SK-N-SH (cell line): ENCODE measurements around the gene TNFSF15. TPM values are rescaled to one million over a fixed set of nuclear protein-coding genes. Genes with fewer than 3 reads are reported as not detected.

Source experiments
- CTCF ChIA-PET: fragments of 300-600, 350-600 bp; formaldehyde crosslinking; extraction: SDS; loops from one replicate; lab custom pipeline; 2021; lab: Yijun Ruan, JAX
- POLR2A ChIA-PET: fragments of 350-600 bp; sonication (Branson Sonifier 250); formaldehyde crosslinking; extraction: SDS; loops from one replicate; lab custom pipeline; 2020; ENCODE audit warnings: antibody characterized with exemption, inconsistent platforms; lab: Yijun Ruan, JAX
- DNase-seq: peaks from one replicate; pipeline ENCODE4 v3.0.0; 2012
- H2AFZ ChIP-seq: fragments of 200-600 bp; sonication (generic); 2 replicates; pipeline ENCODE4 v1.8.1; 2016; ENCODE audit warnings: antibody characterized with exemption, mild to moderate bottlenecking, low read depth
- H3F3A ChIP-seq: fragments of 200-600 bp; sonication (generic); replicated peaks from 2 replicates; pipeline ENCODE3; 2016; ENCODE audit warnings: antibody characterized with exemption, mild to moderate bottlenecking; ENCODE audit not compliant: insufficient read depth
- H3K27ac ChIP-seq, 2 experiments: fragments of 200-500 bp in 1 of 2; fragments of 200-600 bp in 1 of 2; sonication (Bioruptor generic) in 1 of 2; sonication (generic), shearing (Covaris generic) in 1 of 2; 2 replicates each; pipeline versions ENCODE4 v1.5.1 to v1.6.1; 2014 to 2016; ENCODE audit warnings: low read depth in 2 of 2, inconsistent platforms in 1 of 2, low read length in 1 of 2, mild to moderate bottlenecking in 1 of 2, mixed read lengths in 1 of 2
- H3K27me3 ChIP-seq: fragments of 200-600 bp; sonication (generic), shearing (Covaris generic); 2 replicates; pipeline ENCODE4 v1.6.1; 2016; ENCODE audit warnings: mixed run types; ENCODE audit not compliant: insufficient read depth
- H3K36me3 ChIP-seq, 2 experiments: fragments of 200-500 bp in 1 of 2; fragments of 200-600 bp in 1 of 2; sonication (Bioruptor generic) in 1 of 2; sonication (generic) in 1 of 2; replicated peaks in 1 of 2; 2 replicates each; pipeline versions ENCODE3 to v1.5.1; 2014 to 2016; ENCODE audit warnings: low read length in 1 of 2, mild to moderate bottlenecking in 1 of 2; ENCODE audit not compliant: insufficient read depth in 2 of 2, control insufficient read depth in 1 of 2
- H3K4me1 ChIP-seq, 2 experiments: fragments of 200-500 bp in 1 of 2; fragments of 200-600 bp in 1 of 2; sonication (Bioruptor generic) in 1 of 2; sonication (generic), shearing (Covaris generic) in 1 of 2; 2 replicates each; pipeline versions ENCODE4 v1.5.1 to v1.6.1; 2014 to 2016; ENCODE audit warnings: low read depth in 1 of 2, low read length in 1 of 2, mixed run types in 1 of 2; ENCODE audit not compliant: insufficient read depth in 2 of 2, control insufficient read depth in 1 of 2
- H3K4me2 ChIP-seq: fragments of 200-600 bp; sonication (generic), shearing (Covaris generic); 2 replicates; pipeline ENCODE4 v1.6.1; 2017; ENCODE audit warnings: mixed run types
- H3K4me3 ChIP-seq, 2 experiments: fragments of 200-500 bp in 1 of 2; fragments of 200-600 bp in 1 of 2; sonication (Bioruptor generic) in 1 of 2; sonication (generic), shearing (Covaris generic) in 1 of 2; 2 replicates each; pipeline versions ENCODE4 v1.5.1 to v1.8.1; 2014 to 2016; ENCODE audit warnings: low read depth in 2 of 2, inconsistent platforms in 1 of 2, low read length in 1 of 2, mild to moderate bottlenecking in 1 of 2, mixed read lengths in 1 of 2, moderate library complexity in 1 of 2
- H3K79me2 ChIP-seq: fragments of 200-600 bp; sonication (generic); 2 replicates; pipeline ENCODE4 v1.8.1; 2017; ENCODE audit warnings: mild to moderate bottlenecking; ENCODE audit not compliant: insufficient read depth
- H3K9ac ChIP-seq: fragments of 200-600 bp; sonication (generic); 2 replicates; pipeline ENCODE4 v1.6.1; 2017; ENCODE audit warnings: mixed run types
- H3K9me2 ChIP-seq: fragments of 200-600 bp; sonication (generic); 2 replicates; pipeline ENCODE4 v1.6.1; 2017; ENCODE audit warnings: mixed run types
- H3K9me3 ChIP-seq: fragments of 200-600 bp; sonication (generic); 2 replicates; pipeline ENCODE4 v1.6.1; 2017; ENCODE audit warnings: mixed run types, mild to moderate bottlenecking, moderate library complexity
- H4K20me1 ChIP-seq: fragments of 200-600 bp; sonication (generic); 2 replicates; pipeline ENCODE4 v1.6.1; 2017; ENCODE audit warnings: mild to moderate bottlenecking, mixed run types; ENCODE audit not compliant: insufficient read depth
- EP300 ChIP-seq, 2 experiments: IDR thresholded peaks; 2 replicates each; pipeline versions ENCODE4 v1.4.0 to v1.6.1; 2012; ENCODE audit warnings: borderline replicate concordance in 1 of 2, low read depth in 1 of 2, low read length in 1 of 2
- EZH2phosphoT487 ChIP-seq: fragments of 200-600 bp; sonication (generic); IDR thresholded peaks from 2 replicates; pipeline ENCODE4 v1.6.1; 2017; ENCODE audit warnings: low read depth, mixed run types, mild to moderate bottlenecking, antibody characterized with exemption, moderate library complexity, borderline replicate concordance
- FOSL2 ChIP-seq: IDR thresholded peaks from 2 replicates; pipeline ENCODE4 v1.4.0; 2012; ENCODE audit warnings: low read depth, mild to moderate bottlenecking, moderate library complexity, borderline replicate concordance
- FOXM1 ChIP-seq: IDR thresholded peaks from 2 replicates; pipeline ENCODE4 v1.4.0; 2012; ENCODE audit warnings: low read depth, mild to moderate bottlenecking
- JUND ChIP-seq: IDR thresholded peaks from 2 replicates; pipeline ENCODE4 v1.4.0; 2012
- MEF2A ChIP-seq: IDR thresholded peaks from 2 replicates; pipeline ENCODE4 v1.4.0; 2012; ENCODE audit warnings: low read depth, borderline replicate concordance
- MXI1 ChIP-seq: IDR thresholded peaks from 2 replicates; pipeline ENCODE4 v1.6.1; 2012; ENCODE audit warnings: mild to moderate bottlenecking, low read depth, low read length, improper control_type of control experiment
- NRF1 ChIP-seq: IDR thresholded peaks from 2 replicates; pipeline ENCODE4 v1.6.1; 2012; ENCODE audit warnings: low read depth, mild to moderate bottlenecking, low read length
- PBX3 ChIP-seq: IDR thresholded peaks from 2 replicates; pipeline ENCODE4; 2012
- RCOR1 ChIP-seq: fragments of 150-350 bp; IDR thresholded peaks from 2 replicates; pipeline ENCODE4 v1.6.1; 2017; ENCODE audit warnings: antibody characterized with exemption, low read length
- RFX5 ChIP-seq: IDR thresholded peaks from 2 replicates; pipeline ENCODE4 v1.6.1; 2012; ENCODE audit warnings: mild to moderate bottlenecking, improper control_type of control experiment, low read length
- RXRA ChIP-seq: IDR thresholded peaks from 2 replicates; pipeline ENCODE4 v1.4.0; 2012; ENCODE audit warnings: low read depth, mild to moderate bottlenecking, borderline replicate concordance
- SIN3A ChIP-seq: IDR thresholded peaks from 2 replicates; pipeline ENCODE4 v1.6.1; 2012; ENCODE audit warnings: low read depth, mild to moderate bottlenecking, low read length, moderate library complexity, borderline replicate concordance
- SMC3 ChIP-seq: IDR thresholded peaks from 2 replicates; pipeline ENCODE4 v1.6.1; 2012; ENCODE audit warnings: low read depth, low read length, improper control_type of control experiment
- TAF1 ChIP-seq: IDR thresholded peaks from 2 replicates; pipeline ENCODE4 v1.6.1; 2012; ENCODE audit warnings: low read depth, mild to moderate bottlenecking, low read length, moderate library complexity, borderline replicate concordance
- TCF12 ChIP-seq: IDR thresholded peaks from 2 replicates; pipeline ENCODE4 v1.4.0; 2012
- TEAD4 ChIP-seq: IDR thresholded peaks from 2 replicates; pipeline ENCODE4 v1.4.0; 2012; ENCODE audit warnings: mild to moderate bottlenecking, borderline replicate concordance; ENCODE audit not compliant: insufficient read depth
- USF1 ChIP-seq: IDR thresholded peaks from 2 replicates; pipeline ENCODE4 v1.4.0; 2012; ENCODE audit warnings: low read depth, borderline replicate concordance
- USF2 ChIP-seq: fragments of 150-350 bp; IDR thresholded peaks from 2 replicates; pipeline ENCODE4 v1.6.1; 2017; ENCODE audit warnings: antibody characterized with exemption, low read length, low read depth, borderline replicate concordance
- ZBTB33 ChIP-seq: IDR thresholded peaks from 2 replicates; pipeline ENCODE4 v1.4.0; 2012; ENCODE audit warnings: low read depth, borderline replicate concordance
- WGBS: methylation state at CpG from one replicate; pipeline ENCODE4 v1.1.6; 2017; ENCODE audit warnings: low lambda C conversion rate; 5-methylcytosine and 5-hydroxymethylcytosine counted together
- polyA plus RNA-seq, 3 experiments: library from polyadenylated mRNA; depleted of rRNA; stranded (reverse); fragments of >200 nt; gene quantifications; 2 replicates each; pipeline ENCODE4 v1.2.3, GENCODE V29; 2012

The TNFSF15 gene
- polyA plus RNA-seq, 1 of the 3 experiments (the other 2 are of a cell fraction), result 0.64 TPM

- H2AFZ ChIP-seq, result no peak overlapping the region
- no peaks in the 10 kb centered on the region for H3K9me2 ChIP-seq
- no peaks in the 10 kb centered on the region for H3K27me3 ChIP-seq
- no peak overlapping the region for H3K9ac ChIP-seq
- POLR2A ChIA-PET, result no interaction called here
- H3K27ac ChIP-seq, result no peak overlapping the region
- no peak overlapping the region for H3K4me2 ChIP-seq
- no peaks in the 10 kb centered on the region for H4K20me1 ChIP-seq
- no peak overlapping the region for H3K4me3 ChIP-seq
- 35% methylated on average over 6 of the region's 6 CpGs for whole genome bisulfite sequencing
- H3K9me3 ChIP-seq, result no peaks in the 10 kb centered on the region
- no peak for DNase-seq
- H3K36me3 ChIP-seq, result no peaks in the 10 kb centered on the region
- CTCF ChIA-PET, result no interaction called here
- TF ChIP-seq RXRA (no peak), TAF1 (no peak), PBX3 (peak; percentile 16; the same call in 1 of the 2 replicates)
- peaks cover 0 to 14% of the 10 kb centered on the region in 2 experiments; a peak in 2 of 4 replicates for H3K4me1 ChIP-seq
- no peaks in the 10 kb centered on the region for H3K79me2 ChIP-seq
- peaks cover 8% of the 10 kb centered on the region for H3F3A ChIP-seq
These were observed 27.8 kb downstream of the TNFSF15 start for GRCh38 chr9:114777821-114778609.

GRCh38 chr9:114776683-114777399 is 29.0 kb downstream of the TNFSF15 start:
- Histone ChIP-seq H4K20me1 (no peaks in the 10 kb centered on the region), H3K4me3 (no peak overlapping the region), H3K27me3 (no peaks in the 10 kb centered on the region), H3K9ac (no peak overlapping the region), H2AFZ (no peak overlapping the region), H3K4me2 (no peak overlapping the region), H3K9me2 (no peaks in the 10 kb centered on the region), H3F3A (peaks cover 8% of the 10 kb centered on the region), H3K9me3 (no peaks in the 10 kb centered on the region), H3K36me3 (no peaks in the 10 kb centered on the region)
- ChIA-PET CTCF (no interaction called here), POLR2A (no interaction called here)
- no peak for TF ChIP-seq NRF1
- no peak for TF ChIP-seq MXI1
- TF ChIP-seq MEF2A, result no peak
- no peak for TF ChIP-seq EP300 (IDR thresholded peaks at IDR 0.05; ENCODE audit: borderline replicate concordance in 1 of 2, low read depth in 1 of 2, low read length in 1 of 2)
- TF ChIP-seq FOSL2, result no peak
- TF ChIP-seq SIN3A, result no peak
- no peak for TF ChIP-seq SMC3
- no peak for TF ChIP-seq RCOR1
- TF ChIP-seq RXRA, result no peak
- TF ChIP-seq RFX5, result no peak
- no peak for TF ChIP-seq FOXM1
- TF ChIP-seq TEAD4, result no peak
- no peak for TF ChIP-seq ZBTB33
- no peak for TF ChIP-seq TCF12
- no peak for TF ChIP-seq EZH2phosphoT487
- no peak for TF ChIP-seq USF1
- no peak for TF ChIP-seq USF2
- no peak for TF ChIP-seq JUND
- TF ChIP-seq, all 33 proteins: peak for 0
- DNase-seq, result no peak
- Histone ChIP-seq H3K4me1 (peaks cover 0 to 14% of the 10 kb centered on the region in 2 experiments; a peak in 2 of 4 replicates), H3K27ac (no peak overlapping the region), H3K79me2 (no peaks in the 10 kb centered on the region)
- 67% methylated on average over 6 of the region's 6 CpGs for WGBS
